WTC11 (cell line): ENCODE results near the gene GCDH. TPM values are rescaled to one million over a fixed set of nuclear protein-coding genes. Genes with fewer than 3 reads are reported as not detected.

ENCODE experiments used
- ATAC-seq: fragments of 200-7000 bp; cut with Tn5 transposase; 2 replicates; pipeline ENCODE4 v1.10.0; 2021; ENCODE audit warnings: mild to moderate bottlenecking, moderate library complexity
- CTCF ChIA-PET: fragments of 300-600 bp; sonication (Branson Sonifier 250); formaldehyde crosslinking; loops from one replicate; lab custom pipeline; 2021; ENCODE audit warnings: antibody characterized with exemption; lab: Charles Lee
- POLR2A ChIA-PET: fragments of 350-600 bp; sonication (Branson Sonifier 250); formaldehyde crosslinking; loops from one replicate; lab custom pipeline; 2021; ENCODE audit warnings: antibody characterized with exemption; lab: Charles Lee
- DNase-seq: peaks from one replicate; pipeline ENCODE4 v3.0.0; 2021; ENCODE audit warnings: low spot score
- H3K27ac Mint-ChIP-seq: 2 replicates; pipeline ENCODE4 v1.8.0; 2021; ENCODE audit warnings: mixed read lengths
- H3K27me3 Mint-ChIP-seq: 2 replicates; pipeline ENCODE4 v1.8.0; 2021; ENCODE audit warnings: low read depth, mild to moderate bottlenecking, moderate library complexity, mixed read lengths
- H3K36me3 Mint-ChIP-seq: 2 replicates; pipeline ENCODE4 v1.8.0; 2021; ENCODE audit warnings: mixed read lengths
- H3K4me1 Mint-ChIP-seq: 2 replicates; pipeline ENCODE4 v1.8.0; 2022; ENCODE audit warnings: mixed read lengths
- H3K4me3 Mint-ChIP-seq: 2 replicates; pipeline ENCODE4 v1.8.0; 2021; ENCODE audit warnings: mild to moderate bottlenecking, moderate library complexity, mixed read lengths
- H3K9me3 Mint-ChIP-seq: 2 replicates; pipeline ENCODE4 v1.8.0; 2021; ENCODE audit warnings: mixed read lengths
- JAZF1 ChIP-seq: fragments of 250-450 bp; sonication (Bioruptor Pico); IDR thresholded peaks from 2 replicates; pipeline ENCODE4 v1.9.0; 2021; ENCODE audit warnings: moderate library complexity, mild to moderate bottlenecking, inconsistent platforms
- SMAD4 ChIP-seq: sonication (generic); formaldehyde crosslinking; IDR thresholded peaks from 2 replicates; pipeline ENCODE4 v1.8.0; 2022; ENCODE audit warnings: mild to moderate bottlenecking, missing genetic modification reagents
- ZNF263 ChIP-seq: sonication (generic); formaldehyde crosslinking; IDR thresholded peaks from 2 replicates; pipeline ENCODE4 v1.8.1; 2022; ENCODE audit warnings: low read depth, mild to moderate bottlenecking, moderate library complexity, missing genetic modification reagents
- total RNA-seq: library from RNA; stranded (reverse); gene quantifications from 3 replicates; pipeline ENCODE4 v1.2.3, GENCODE V29; 2021
- TF ChIP-seq, protein P1 (sequence below): sonication (generic); formaldehyde crosslinking; IDR thresholded peaks from 2 replicates; pipeline ENCODE4 v1.8.1; 2022; ENCODE audit warnings: low read depth, missing genetic modification reagents, borderline replicate concordance
- TF ChIP-seq, protein P2 (sequence below): fragments of 200-600 bp; IDR thresholded peaks from 2 replicates; pipeline ENCODE4 v1.8.0; 2022; ENCODE audit warnings: antibody characterized with exemption
- TF ChIP-seq, protein P3 (sequence below): sonication (generic); formaldehyde crosslinking; IDR thresholded peaks from 2 replicates; pipeline ENCODE4 v1.8.1; 2022; ENCODE audit warnings: low read depth, mild to moderate bottlenecking, moderate library complexity, missing genetic modification reagents, borderline replicate concordance
- TF ChIP-seq, protein P4 (sequence below): sonication (generic); formaldehyde crosslinking; IDR thresholded peaks from 2 replicates; pipeline ENCODE4 v1.8.1; 2022; ENCODE audit warnings: mild to moderate bottlenecking, moderate library complexity, missing genetic modification reagents
- TF ChIP-seq, protein P5 (sequence below): sonication (generic); formaldehyde crosslinking; IDR thresholded peaks from 2 replicates; pipeline ENCODE4 v1.8.0; 2023; ENCODE audit warnings: missing genetic modification reagents, mild to moderate bottlenecking, borderline replicate concordance
- TF ChIP-seq, protein P6 (sequence below): sonication (generic); formaldehyde crosslinking; IDR thresholded peaks from 2 replicates; pipeline ENCODE4 v1.8.1; 2023; ENCODE audit warnings: mild to moderate bottlenecking, missing genetic modification reagents

GCDH gene
- total RNA-seq, 1 experiment from 2014 or later, result 69.0 TPM

DNA sequence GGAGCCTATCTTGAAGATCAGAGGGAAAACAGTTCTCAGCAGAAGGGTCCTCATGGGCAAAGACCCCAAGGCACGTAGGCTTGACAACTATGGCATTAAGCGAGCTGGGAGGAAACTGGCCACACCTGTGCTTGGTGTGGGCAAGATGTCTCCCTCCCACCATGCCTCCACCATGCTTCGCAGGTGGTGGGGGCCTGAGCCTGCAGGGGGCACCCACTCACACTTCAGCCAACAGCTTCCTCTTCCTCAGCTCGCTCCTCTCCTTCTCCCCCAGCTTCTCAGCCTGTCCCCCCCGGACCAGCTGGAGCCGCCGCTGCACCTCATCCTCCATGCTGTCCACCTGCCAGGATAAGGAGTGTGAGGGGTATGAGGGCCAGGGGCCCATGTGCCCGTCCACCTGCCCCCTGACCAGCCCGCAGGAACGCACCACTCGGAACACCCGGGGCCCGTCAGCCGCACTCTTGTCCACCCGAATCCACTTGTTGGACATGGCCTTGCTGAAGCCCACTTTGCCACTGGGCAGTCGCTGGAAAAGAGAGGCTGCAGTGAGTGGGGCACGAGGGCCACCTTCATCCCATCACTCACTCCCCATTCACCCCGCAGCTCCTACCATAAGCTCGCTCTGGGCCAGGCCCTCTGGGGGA is 39.2 kb downstream of the GCDH start:
- POLR2A ChIA-PET, result interaction anchor here (0.5 to 1.4 kb wide), 3 partner anchors 22 to 132 kb away, joined by 3 to 4 read pairs (median 3); no protein-coding TSS in a partner anchor
- CTCF ChIA-PET, result interaction anchor here (0.5 to 1.4 kb wide), 2 partner anchors 35 to 39 kb away, joined by 3 to 4 read pairs; no protein-coding TSS in a partner anchor
- no peak overlapping the region for H3K4me3 Mint-ChIP-seq

More for the DNA sequence above, 39.2 kb downstream of the GCDH start:
- DNase-seq, result no peak
- H3K9me3 Mint-ChIP-seq, result no peaks in the 10 kb centered on the region
- H3K27ac Mint-ChIP-seq, result no peak overlapping the region
- ATAC-seq, result no peak
- H3K36me3 Mint-ChIP-seq, result peaks cover 46% of the 10 kb centered on the region
- no peaks in the 10 kb centered on the region for H3K27me3 Mint-ChIP-seq
- TF ChIP-seq ZNF263 (CRISPR knock-in tag) (no peak), JAZF1 (CRISPR knock-in tag) (no peak), SMAD4 (CRISPR knock-in tag) (no peak)
- TF ChIP-seq, protein P1, sequence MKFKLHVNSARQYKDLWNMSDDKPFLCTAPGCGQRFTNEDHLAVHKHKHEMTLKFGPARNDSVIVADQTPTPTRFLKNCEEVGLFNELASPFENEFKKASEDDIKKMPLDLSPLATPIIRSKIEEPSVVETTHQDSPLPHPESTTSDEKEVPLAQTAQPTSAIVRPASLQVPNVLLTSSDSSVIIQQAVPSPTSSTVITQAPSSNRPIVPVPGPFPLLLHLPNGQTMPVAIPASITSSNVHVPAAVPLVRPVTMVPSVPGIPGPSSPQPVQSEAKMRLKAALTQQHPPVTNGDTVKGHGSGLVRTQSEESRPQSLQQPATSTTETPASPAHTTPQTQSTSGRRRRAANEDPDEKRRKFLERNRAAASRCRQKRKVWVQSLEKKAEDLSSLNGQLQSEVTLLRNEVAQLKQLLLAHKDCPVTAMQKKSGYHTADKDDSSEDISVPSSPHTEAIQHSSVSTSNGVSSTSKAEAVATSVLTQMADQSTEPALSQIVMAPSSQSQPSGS (CRISPR knock-in tag), result no peak
- TF ChIP-seq, protein P2, sequence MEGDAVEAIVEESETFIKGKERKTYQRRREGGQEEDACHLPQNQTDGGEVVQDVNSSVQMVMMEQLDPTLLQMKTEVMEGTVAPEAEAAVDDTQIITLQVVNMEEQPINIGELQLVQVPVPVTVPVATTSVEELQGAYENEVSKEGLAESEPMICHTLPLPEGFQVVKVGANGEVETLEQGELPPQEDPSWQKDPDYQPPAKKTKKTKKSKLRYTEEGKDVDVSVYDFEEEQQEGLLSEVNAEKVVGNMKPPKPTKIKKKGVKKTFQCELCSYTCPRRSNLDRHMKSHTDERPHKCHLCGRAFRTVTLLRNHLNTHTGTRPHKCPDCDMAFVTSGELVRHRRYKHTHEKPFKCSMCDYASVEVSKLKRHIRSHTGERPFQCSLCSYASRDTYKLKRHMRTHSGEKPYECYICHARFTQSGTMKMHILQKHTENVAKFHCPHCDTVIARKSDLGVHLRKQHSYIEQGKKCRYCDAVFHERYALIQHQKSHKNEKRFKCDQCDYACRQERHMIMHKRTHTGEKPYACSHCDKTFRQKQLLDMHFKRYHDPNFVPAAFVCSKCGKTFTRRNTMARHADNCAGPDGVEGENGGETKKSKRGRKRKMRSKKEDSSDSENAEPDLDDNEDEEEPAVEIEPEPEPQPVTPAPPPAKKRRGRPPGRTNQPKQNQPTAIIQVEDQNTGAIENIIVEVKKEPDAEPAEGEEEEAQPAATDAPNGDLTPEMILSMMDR, result no peak
- TF ChIP-seq, protein P3, sequence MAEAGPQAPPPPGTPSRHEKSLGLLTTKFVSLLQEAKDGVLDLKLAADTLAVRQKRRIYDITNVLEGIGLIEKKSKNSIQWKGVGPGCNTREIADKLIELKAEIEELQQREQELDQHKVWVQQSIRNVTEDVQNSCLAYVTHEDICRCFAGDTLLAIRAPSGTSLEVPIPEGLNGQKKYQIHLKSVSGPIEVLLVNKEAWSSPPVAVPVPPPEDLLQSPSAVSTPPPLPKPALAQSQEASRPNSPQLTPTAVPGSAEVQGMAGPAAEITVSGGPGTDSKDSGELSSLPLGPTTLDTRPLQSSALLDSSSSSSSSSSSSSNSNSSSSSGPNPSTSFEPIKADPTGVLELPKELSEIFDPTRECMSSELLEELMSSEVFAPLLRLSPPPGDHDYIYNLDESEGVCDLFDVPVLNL (CRISPR knock-in tag), result no peak
- TF ChIP-seq, protein P4, sequence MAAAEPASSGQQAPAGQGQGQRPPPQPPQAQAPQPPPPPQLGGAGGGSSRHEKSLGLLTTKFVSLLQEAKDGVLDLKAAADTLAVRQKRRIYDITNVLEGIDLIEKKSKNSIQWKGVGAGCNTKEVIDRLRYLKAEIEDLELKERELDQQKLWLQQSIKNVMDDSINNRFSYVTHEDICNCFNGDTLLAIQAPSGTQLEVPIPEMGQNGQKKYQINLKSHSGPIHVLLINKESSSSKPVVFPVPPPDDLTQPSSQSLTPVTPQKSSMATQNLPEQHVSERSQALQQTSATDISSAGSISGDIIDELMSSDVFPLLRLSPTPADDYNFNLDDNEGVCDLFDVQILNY (CRISPR knock-in tag), result no peak
- TF ChIP-seq, protein P5, sequence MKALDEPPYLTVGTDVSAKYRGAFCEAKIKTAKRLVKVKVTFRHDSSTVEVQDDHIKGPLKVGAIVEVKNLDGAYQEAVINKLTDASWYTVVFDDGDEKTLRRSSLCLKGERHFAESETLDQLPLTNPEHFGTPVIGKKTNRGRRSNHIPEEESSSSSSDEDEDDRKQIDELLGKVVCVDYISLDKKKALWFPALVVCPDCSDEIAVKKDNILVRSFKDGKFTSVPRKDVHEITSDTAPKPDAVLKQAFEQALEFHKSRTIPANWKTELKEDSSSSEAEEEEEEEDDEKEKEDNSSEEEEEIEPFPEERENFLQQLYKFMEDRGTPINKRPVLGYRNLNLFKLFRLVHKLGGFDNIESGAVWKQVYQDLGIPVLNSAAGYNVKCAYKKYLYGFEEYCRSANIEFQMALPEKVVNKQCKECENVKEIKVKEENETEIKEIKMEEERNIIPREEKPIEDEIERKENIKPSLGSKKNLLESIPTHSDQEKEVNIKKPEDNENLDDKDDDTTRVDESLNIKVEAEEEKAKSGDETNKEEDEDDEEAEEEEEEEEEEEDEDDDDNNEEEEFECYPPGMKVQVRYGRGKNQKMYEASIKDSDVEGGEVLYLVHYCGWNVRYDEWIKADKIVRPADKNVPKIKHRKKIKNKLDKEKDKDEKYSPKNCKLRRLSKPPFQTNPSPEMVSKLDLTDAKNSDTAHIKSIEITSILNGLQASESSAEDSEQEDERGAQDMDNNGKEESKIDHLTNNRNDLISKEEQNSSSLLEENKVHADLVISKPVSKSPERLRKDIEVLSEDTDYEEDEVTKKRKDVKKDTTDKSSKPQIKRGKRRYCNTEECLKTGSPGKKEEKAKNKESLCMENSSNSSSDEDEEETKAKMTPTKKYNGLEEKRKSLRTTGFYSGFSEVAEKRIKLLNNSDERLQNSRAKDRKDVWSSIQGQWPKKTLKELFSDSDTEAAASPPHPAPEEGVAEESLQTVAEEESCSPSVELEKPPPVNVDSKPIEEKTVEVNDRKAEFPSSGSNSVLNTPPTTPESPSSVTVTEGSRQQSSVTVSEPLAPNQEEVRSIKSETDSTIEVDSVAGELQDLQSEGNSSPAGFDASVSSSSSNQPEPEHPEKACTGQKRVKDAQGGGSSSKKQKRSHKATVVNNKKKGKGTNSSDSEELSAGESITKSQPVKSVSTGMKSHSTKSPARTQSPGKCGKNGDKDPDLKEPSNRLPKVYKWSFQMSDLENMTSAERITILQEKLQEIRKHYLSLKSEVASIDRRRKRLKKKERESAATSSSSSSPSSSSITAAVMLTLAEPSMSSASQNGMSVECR (CRISPR knock-in tag), result no peak
- TF ChIP-seq, protein P6, sequence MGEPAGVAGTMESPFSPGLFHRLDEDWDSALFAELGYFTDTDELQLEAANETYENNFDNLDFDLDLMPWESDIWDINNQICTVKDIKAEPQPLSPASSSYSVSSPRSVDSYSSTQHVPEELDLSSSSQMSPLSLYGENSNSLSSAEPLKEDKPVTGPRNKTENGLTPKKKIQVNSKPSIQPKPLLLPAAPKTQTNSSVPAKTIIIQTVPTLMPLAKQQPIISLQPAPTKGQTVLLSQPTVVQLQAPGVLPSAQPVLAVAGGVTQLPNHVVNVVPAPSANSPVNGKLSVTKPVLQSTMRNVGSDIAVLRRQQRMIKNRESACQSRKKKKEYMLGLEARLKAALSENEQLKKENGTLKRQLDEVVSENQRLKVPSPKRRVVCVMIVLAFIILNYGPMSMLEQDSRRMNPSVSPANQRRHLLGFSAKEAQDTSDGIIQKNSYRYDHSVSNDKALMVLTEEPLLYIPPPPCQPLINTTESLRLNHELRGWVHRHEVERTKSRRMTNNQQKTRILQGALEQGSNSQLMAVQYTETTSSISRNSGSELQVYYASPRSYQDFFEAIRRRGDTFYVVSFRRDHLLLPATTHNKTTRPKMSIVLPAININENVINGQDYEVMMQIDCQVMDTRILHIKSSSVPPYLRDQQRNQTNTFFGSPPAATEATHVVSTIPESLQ (CRISPR knock-in tag), result no peak
- peaks cover 16% of the 10 kb centered on the region for H3K4me1 Mint-ChIP-seq
